Esophagus squamous epithelium (tissue), 5 donors: ENCODE measurements around the gene GNLY. TPM values are rescaled to one million over a fixed set of nuclear protein-coding genes. Genes with fewer than 3 reads are reported as not detected.

ENCODE experiments used
- DNase-seq: peaks from one replicate; lab custom pipeline; 2025; lab: John Stamatoyannopoulos, UW
- H3K27ac ChIP-seq, 4 donors: fragments of 200-600 bp; sonication (generic); one replicate each; pipeline ENCODE4 v1.5.1; 2016 to 2019; ENCODE audit warnings: mild to moderate bottlenecking in 1 of 4
- H3K27me3 ChIP-seq, 4 donors: fragments of 200-600 bp; sonication (generic); 1 replicate in 3 of 4; 2 replicates in 1 of 4; pipeline versions ENCODE4 v1.5.1 to v1.6.0; 2017 to 2021; ENCODE audit warnings: antibody characterized with exemption in 1 of 4
- H3K36me3 ChIP-seq, 3 donors: fragments of 200-600 bp; sonication (generic); one replicate each; pipeline ENCODE4 v1.5.1; 2016 to 2019
- H3K4me1 ChIP-seq, 3 donors: fragments of 200-600 bp; sonication (generic); one replicate each; pipeline ENCODE4 v1.5.1; 2017 to 2019
- H3K4me3 ChIP-seq, 4 donors: fragments of 200-600 bp; sonication (generic); 1 replicate in 3 of 4; 2 replicates in 1 of 4; pipeline ENCODE4 v1.5.1; 2016 to 2019; ENCODE audit warnings: mild to moderate bottlenecking in 2 of 4, moderate library complexity in 1 of 4
- H3K9me3 ChIP-seq, 3 donors: fragments of 200-600 bp; sonication (generic); one replicate each; pipeline ENCODE4 v1.5.1; 2016 to 2019
- POLR2A ChIP-seq, 4 donors: fragments of 450-650 bp; IDR thresholded peaks; one replicate each; pipeline ENCODE4 v1.6.1; 2017; ENCODE audit warnings: antibody characterized with exemption in 4 of 4, mild to moderate bottlenecking in 4 of 4, moderate library complexity in 3 of 4
- WGBS, 2 donors: methylation state at CpG; one replicate each; pipeline ENCODE4 v1.1.5; 2018; 5-methylcytosine and 5-hydroxymethylcytosine counted together
- intact Hi-C: fragments of 100-400 bp; cut with DNase I; formaldehyde crosslinking; loops from one replicate; pipeline ENCODE4 v1.15.0; 2022
- total RNA-seq, 4 donors: library from RNA; depleted of rRNA; stranded (reverse); fragments of >200 nt; gene quantifications; one replicate each; pipeline ENCODE4 v1.1.0, GENCODE V29; 2016
- TF ChIP-seq, protein P1 (sequence below), 6 experiments: fragments of 450-650 bp in 4 of 6; fragments of 200-600 bp in 2 of 6; sonication (generic) in 2 of 6; IDR thresholded peaks; one replicate each; pipeline ENCODE4 v1.5.1; 2016 to 2019; ENCODE audit warnings: antibody characterized with exemption in 6 of 6, mild to moderate bottlenecking in 4 of 6, moderate library complexity in 4 of 6
- donor health status: DM: yes; HTN: yes; CAD: no.

GNLY gene
- total RNA-seq, 4 donors from 2014 or later: 0.76 to 6.1 (median 2.1) TPM

DNA sequence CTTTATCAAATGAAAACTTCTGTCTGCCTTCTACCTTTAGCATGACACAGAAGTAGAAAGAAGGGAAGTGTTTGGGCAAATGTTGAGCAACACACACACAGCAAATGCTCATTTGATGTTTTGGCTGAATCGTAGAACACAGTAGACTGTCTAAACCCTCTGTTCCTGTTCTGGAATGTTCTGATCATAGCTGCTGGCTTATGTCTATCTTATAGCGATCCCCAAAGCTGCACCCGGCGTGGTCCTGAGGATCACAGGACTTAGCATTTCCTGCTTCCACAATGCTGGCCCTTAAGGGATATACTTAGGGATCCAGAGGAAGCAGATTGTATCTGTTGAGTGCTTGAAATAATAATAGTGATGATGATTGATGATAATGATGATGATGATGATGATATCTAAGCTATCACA lies 15.2 kb downstream of the GNLY start:
- intact Hi-C loops: no loop called here
- 48 to 56% methylated on average over 4 of the region's 4 CpGs for WGBS, 2 donors
- Histone ChIP-seq H3K36me3 (no peaks in the 10 kb centered on the region), H3K27me3 (no peaks in the 10 kb centered on the region), H3K27ac (peak overlapping the region in 3 of 4 donors; percentile 70 to 85 (median 80)), H3K4me1 (peaks cover 21 to 77% (median 30%) of the 10 kb centered on the region in 3 donors), H3K9me3 (no peaks in the 10 kb centered on the region), H3K4me3 (no peak overlapping the region)
- no peak for TF ChIP-seq POLR2A (IDR thresholded peaks at IDR 0.05)
- TF ChIP-seq, protein P1, sequence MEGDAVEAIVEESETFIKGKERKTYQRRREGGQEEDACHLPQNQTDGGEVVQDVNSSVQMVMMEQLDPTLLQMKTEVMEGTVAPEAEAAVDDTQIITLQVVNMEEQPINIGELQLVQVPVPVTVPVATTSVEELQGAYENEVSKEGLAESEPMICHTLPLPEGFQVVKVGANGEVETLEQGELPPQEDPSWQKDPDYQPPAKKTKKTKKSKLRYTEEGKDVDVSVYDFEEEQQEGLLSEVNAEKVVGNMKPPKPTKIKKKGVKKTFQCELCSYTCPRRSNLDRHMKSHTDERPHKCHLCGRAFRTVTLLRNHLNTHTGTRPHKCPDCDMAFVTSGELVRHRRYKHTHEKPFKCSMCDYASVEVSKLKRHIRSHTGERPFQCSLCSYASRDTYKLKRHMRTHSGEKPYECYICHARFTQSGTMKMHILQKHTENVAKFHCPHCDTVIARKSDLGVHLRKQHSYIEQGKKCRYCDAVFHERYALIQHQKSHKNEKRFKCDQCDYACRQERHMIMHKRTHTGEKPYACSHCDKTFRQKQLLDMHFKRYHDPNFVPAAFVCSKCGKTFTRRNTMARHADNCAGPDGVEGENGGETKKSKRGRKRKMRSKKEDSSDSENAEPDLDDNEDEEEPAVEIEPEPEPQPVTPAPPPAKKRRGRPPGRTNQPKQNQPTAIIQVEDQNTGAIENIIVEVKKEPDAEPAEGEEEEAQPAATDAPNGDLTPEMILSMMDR (IDR thresholded peaks at IDR 0.05): no peak
- no peak for DNase-seq

DNA sequence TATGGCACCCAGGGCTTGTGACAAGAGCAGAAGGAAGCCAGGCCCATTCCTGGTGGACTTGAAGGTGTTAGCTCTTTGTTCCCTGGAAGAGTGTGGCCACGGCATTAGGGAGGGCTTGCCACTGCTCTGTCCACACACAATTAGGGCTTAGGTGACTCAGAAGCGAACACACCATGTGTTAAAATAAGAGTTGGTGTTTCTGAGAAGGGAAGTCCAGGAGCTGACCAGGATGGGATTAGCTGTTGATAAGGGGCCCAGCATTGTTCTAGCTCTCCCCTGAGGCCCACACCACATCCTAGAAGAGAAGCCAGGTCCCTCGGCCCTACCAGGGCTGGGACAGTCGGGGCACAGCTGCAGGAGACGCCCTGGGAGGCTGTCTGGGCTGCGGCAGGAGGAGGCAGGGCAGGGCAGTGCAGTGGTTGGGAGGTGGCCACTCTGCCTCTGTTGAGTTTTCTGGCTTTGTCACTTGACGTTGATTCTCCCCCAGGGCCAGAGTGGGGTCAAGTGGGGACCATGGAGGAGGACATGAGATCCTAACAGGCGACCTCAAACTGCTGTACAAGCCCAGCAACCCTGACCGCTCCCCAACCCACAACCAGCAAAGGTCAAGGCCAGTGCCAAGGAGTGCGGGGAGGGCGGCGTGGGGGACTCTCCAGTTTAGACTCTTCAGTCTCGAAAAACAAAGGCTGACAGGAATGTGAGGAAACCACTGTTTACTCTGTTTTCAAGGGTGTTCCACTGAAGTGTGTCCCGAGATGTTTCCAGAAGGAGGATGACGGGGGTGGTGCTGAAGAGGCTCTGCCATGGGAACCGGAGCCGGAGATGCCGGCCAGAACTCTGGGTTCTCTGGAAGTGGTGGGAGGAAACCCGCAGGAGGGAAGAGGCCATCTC lies 16.8 kb downstream of the GNLY start:
- H3K4me3 ChIP-seq: no peak overlapping the region
- 65 to 66% methylated on average over 15 to 16 of the region's 19 CpGs for WGBS, 2 donors

DNA sequence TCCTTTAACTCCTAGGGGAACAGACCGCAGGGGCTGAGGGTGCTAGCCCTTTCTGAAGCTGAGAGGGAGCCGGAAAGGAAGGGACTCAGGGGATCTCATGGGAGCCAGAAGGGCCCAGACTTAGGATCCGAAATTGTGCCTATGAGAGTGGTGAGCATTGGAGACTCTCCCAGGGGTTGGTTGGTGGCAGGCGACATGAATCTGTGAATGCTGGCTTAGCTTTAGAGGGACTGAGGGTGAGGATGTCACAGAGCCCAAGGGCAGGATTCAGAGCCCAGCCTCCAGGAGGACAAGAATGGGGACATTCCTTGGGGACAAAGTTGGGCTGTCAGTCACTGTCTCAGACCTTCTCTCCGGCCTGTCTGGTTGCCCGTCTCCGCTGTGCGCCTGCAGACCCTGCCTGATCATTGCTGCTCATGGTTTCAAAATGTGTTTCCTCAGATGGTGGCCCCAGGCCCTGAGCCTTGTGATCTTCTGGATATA lies 17.5 kb downstream of the GNLY start:
- intact Hi-C loops: no loop called here
- TF ChIP-seq, protein P1 (IDR thresholded peaks at IDR 0.05): no peak
- no peak for TF ChIP-seq POLR2A (IDR thresholded peaks at IDR 0.05)
- H3K4me3 ChIP-seq: no peak overlapping the region
- no peak for DNase-seq
- H3K36me3 ChIP-seq: no peaks in the 10 kb centered on the region
- H3K4me1 ChIP-seq: peaks cover 14 to 60% (median 17%) of the 10 kb centered on the region in 3 donors
- H3K9me3 ChIP-seq: no peaks in the 10 kb centered on the region
- H3K27ac ChIP-seq: peak overlapping the region; percentile 22 to 85 (median 75)
- whole genome bisulfite sequencing, 2 donors: 79 to 95% methylated on average over 4 to 6 of the region's 8 CpGs
- H3K27me3 ChIP-seq: no peaks in the 10 kb centered on the region

More for the DNA sequence above, 16.8 kb downstream of the GNLY start:
- TF ChIP-seq, protein P1 (IDR thresholded peaks at IDR 0.05): no peak
- TF ChIP-seq POLR2A (IDR thresholded peaks at IDR 0.05): no peak
- DNase-seq: no peak
- Histone ChIP-seq H3K4me1 (peaks cover 17 to 67% (median 21%) of the 10 kb centered on the region in 3 donors), H3K27ac (peak overlapping the region; percentile 22 to 85 (median 75)), H3K36me3 (no peaks in the 10 kb centered on the region), H3K27me3 (no peaks in the 10 kb centered on the region), H3K9me3 (no peaks in the 10 kb centered on the region)
- intact Hi-C loops: no loop called here

DNA sequence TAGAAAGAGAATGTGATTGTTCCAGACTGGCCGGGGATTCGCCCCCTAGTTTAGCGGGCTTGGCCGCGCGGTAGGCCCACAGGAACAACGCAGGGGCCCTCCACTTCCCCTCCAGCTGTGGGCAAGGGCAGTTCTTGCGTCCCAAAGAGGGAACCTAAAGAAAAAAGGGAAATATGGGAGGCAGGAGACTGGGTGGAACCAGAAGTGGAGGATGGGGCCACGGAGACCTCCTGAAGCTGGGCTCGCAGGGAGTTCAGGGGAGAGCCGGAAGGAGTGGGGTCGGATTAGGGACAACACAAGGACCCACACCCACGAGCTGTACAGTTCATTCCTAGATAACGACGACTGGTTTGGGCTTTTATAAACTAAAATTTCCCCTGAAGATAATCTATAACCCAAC lies 18.2 kb downstream of the GNLY start:
- Histone ChIP-seq H3K9me3 (no peaks in the 10 kb centered on the region), H3K4me1 (peaks cover 10 to 53% (median 17%) of the 10 kb centered on the region in 3 donors), H3K36me3 (no peaks in the 10 kb centered on the region), H3K4me3 (no peak overlapping the region), H3K27ac (peak overlapping the region in 3 of 4 donors; percentile 31 to 85 (median 66)), H3K27me3 (no peaks in the 10 kb centered on the region)
- 74 to 83% methylated on average over 9 to 12 of the region's 15 CpGs for WGBS, 2 donors
- intact Hi-C loops: no loop called here
- TF ChIP-seq, protein P1 (IDR thresholded peaks at IDR 0.05): no peak
- no peak for TF ChIP-seq POLR2A (IDR thresholded peaks at IDR 0.05)
- no peak for DNase-seq
